HG03575 (cell line): ENCODE results near the gene HSF5.
"Not testable (repeated sequence)": the region's sequence is repeated elsewhere in the genome, so short reads cannot be mapped to it uniquely, and the experiment has no call there.

Source experiments
- ATAC-seq: cut with Tn5 transposase; IDR thresholded peaks from one replicate; pipeline ENCODE4 v1.9.1; 2021; ENCODE audit not compliant: unreplicated experiment, insufficient number of reproducible peaks, low FRiP score; ENCODE audit errors: extremely low read depth

HSF5 gene

GRCh38 chr17:58398574-58399266 lies 89.5 kb downstream of the HSF5 start:
- ATAC-seq: no peak

- not testable (repeated sequence) for ATAC-seq
Observed at GRCh38 chr17:58397421-58397820, 90.8 kb downstream of the HSF5 start.

- ATAC-seq: no peak
Observed at GRCh38 chr17:58396173-58396572, 92.0 kb downstream of the HSF5 start.

- ATAC-seq: no peak
Observed at GRCh38 chr17:58394534-58395223, 93.5 kb downstream of the HSF5 start.

GRCh38 chr17:58391302-58391984 lies 96.8 kb downstream of the HSF5 start:
- ATAC-seq: no peak

GRCh38 chr17:58390884-58391283 lies 97.3 kb downstream of the HSF5 start:
- ATAC-seq: no peak

GRCh38 chr17:58388302-58389190 lies 99.7 kb downstream of the HSF5 start:
- no peak for ATAC-seq

GRCh38 chr17:58387834-58388233 lies 100.4 kb downstream of the HSF5 start:
- no peak for ATAC-seq

GRCh38 chr17:58386708-58387107 lies 101.5 kb downstream of the HSF5 start:
- no peak for ATAC-seq

GRCh38 chr17:58385359-58385899 lies 102.8 kb downstream of the HSF5 start:
- no peak for ATAC-seq

GRCh38 chr17:58384897-58385296 lies 103.3 kb downstream of the HSF5 start:
- no peak for ATAC-seq

- no peak for ATAC-seq
Observed at GRCh38 chr17:58383892-58384462, 104.2 kb downstream of the HSF5 start.

- no peak for ATAC-seq
Observed at GRCh38 chr17:58382872-58383242, 105.4 kb downstream of the HSF5 start.

- ATAC-seq: no peak
Observed at GRCh38 chr17:58382108-58382871, 105.9 kb downstream of the HSF5 start.

- no peak for ATAC-seq
Observed at GRCh38 chr17:58381124-58382035, 106.8 kb downstream of the HSF5 start.

- ATAC-seq: no peak
Observed at GRCh38 chr17:58380207-58381123, 107.7 kb downstream of the HSF5 start.
